Bone marrow (tissue), 2 donors: ENCODE data around the gene GARIN5B.
"Not testable (repeated sequence)": the region's sequence is repeated elsewhere in the genome, so short reads cannot be mapped to it uniquely, and the experiment has no call there.

Experiments used
- DNase-seq, 2 donors: peaks; one replicate each; lab custom pipeline; 2025; lab: John Stamatoyannopoulos, UW

The GARIN5B gene

GRCh38 chr19:55362990-55363716 lies at the start of gene GARIN5B:
GARIN5B (minus strand) TSS chr19:55363260; CDS start chr19:55363066, 194 bp downstream.
- DNase-seq, result no peak

GRCh38 chr19:55410168-55410567 lies 47.1 kb upstream of the GARIN5B start:
- DNase-seq, result no peak

DNA sequence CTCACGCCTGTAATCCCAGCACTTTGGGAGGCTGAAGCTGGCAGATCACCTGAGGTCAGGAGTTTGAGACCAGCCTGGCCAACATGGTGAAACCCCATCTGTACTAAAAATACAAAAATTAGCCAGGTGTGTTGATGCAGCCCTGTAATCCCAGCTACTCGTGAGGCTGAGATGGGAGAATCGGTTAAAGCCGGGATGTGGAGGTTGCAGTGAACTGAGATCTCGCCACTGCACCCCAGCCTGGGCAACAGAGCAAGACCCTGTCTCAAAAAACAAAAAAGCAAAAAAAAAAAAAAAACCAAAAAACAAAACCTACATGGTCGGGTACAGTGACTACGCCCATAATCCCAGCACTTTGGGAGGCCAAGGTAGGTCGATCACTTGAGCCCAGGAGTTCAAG lies 46.1 kb upstream of the GARIN5B start:
- not testable (repeated sequence) for DNase-seq

- no peak for DNase-seq
Observed at GRCh38 chr19:55408533-55408872, 45.4 kb upstream of the GARIN5B start.

DNA sequence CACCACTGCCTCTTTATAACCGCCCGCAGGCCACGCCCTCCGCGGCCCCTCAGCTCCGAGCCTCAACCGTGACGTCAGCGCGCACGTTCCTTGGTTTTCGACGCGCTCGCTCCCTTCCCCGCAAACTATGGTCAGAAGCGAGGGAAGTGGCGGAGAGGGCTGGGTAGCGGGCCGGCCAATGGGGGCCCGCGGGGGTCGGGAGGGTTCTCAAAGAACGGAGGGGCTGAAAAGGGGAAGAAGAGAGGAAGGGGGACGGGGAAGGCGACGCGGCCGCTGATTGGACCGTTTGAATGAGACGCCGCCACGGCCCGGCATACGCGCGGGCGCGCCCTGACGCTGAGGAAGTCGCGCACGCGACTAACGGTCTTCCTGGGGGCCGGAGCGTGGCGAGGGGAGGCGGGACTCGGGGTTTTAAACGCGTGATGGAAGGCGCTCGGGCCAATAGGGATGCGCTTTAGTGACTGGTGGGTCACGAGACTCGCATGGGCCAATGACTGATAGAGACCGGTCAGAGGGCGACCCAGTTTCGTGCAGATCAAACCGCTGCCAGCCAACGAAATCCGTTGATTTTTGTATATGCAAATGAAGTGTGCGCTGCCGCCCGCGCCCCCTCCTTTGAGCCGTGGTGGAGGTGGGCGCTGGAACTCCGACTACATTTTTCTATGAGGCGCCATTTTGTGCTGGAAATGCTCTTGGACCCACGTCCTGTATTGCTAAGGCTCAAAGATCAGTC lies 44.9 kb upstream of the GARIN5B start:
- DNase-seq, result peak; percentile 92 to 100

- peak in 1 of 2 donors; percentile 76 for DNase-seq
Observed at GRCh38 chr19:55407550-55407799, 44.4 kb upstream of the GARIN5B start, which contains the start of gene UBE2S. UBE2S (minus strand) TSS chr19:55407788; CDS start chr19:55407589, 199 bp downstream.

DNA sequence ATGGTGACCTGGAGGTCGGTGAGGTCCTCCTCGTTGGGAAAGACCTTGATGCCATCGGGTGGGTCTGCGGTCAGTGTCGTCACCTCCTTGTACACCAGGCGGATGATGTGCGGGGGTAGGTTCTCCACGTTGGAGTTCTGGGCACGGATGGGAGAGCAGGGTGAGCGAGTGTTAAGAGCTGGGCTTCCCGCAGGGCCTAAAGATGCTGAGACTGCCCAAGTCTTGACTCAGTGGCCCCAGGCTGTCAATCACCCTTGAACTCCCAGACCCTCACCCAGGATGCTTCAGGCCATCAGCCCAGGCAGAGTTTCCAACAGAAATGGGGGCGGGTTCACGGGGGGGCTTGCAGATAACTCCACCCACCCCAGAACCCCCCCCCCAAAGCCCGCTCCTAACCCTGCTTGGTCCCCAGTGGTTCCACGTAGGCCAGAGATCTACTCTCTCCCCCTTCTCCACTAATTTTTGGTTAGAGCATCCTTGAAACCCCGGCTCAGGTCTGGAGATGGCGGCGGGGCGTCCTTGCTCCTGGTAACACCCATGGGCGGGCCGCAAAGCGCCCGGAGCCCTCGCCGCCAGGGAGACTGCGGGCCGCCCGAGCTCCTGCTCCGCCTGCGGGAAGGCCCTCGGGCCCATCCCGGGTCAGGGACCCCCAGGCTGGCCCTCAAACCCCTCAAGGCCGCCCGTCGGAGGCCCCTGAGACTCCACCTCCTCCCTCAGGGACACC lies 43.9 kb upstream of the GARIN5B start:
- no peak for DNase-seq

DNA sequence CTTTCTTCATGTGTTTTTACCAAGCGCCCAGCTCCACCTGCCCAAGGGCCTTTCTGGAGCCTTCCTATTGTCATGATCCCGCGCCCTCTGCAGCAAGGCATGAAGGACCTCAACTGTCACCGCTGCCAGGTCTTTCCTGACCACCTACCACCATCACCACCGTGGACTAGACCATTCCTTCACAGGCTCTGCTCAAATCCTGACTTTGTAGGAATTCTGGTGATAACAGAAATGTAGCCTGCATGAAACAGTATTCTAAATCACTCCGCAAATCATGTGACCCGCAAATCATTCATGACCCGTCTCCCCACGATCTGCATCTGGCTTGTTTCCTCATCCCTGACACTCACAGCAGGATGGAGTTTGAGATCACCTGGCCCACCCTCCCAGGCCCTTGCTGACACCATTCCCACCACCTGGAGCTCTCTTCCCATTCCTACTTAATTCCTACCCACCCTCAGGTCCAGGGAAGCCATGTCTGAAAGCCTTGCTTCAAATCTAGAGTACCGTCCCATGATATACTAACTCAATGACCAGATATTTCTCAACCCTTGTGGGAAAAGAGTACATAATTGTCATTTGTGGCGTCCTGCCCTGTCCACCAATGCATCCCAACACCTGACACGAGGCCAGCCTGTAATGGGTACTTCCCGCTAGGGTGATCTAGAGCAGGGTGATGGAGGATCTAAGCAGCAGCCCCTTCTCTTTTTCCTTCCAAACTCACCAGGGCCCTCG lies 43.2 kb upstream of the GARIN5B start:
- no peak for DNase-seq

DNA sequence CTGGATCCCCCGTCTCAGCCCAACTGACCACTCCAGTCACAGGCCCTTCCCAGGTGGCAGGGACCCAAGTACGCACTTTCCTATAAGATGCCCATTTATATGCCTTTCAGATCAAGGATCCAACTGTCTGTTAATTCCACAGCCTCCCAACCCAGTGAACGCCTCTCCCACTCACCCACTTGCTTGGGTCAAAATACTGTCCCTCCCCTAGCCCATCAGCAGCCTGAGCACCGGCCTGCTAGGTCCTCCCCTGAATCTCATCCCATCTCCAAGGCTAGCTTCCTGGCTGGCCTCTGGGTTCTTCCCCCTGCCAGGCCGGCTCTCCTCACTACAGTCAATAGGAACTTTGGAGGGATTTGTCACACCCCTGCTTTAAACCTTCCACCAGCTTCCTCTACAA lies 42.6 kb upstream of the GARIN5B start:
- DNase-seq, result no peak

- DNase-seq, result no peak
Observed at GRCh38 chr19:55402509-55402908, 39.4 kb upstream of the GARIN5B start.

GRCh38 chr19:55401390-55401789 lies 38.3 kb upstream of the GARIN5B start:
- not testable (repeated sequence) for DNase-seq

- DNase-seq, result no peak
Observed at GRCh38 chr19:55400281-55401087, 37.4 kb upstream of the GARIN5B start.

DNA sequence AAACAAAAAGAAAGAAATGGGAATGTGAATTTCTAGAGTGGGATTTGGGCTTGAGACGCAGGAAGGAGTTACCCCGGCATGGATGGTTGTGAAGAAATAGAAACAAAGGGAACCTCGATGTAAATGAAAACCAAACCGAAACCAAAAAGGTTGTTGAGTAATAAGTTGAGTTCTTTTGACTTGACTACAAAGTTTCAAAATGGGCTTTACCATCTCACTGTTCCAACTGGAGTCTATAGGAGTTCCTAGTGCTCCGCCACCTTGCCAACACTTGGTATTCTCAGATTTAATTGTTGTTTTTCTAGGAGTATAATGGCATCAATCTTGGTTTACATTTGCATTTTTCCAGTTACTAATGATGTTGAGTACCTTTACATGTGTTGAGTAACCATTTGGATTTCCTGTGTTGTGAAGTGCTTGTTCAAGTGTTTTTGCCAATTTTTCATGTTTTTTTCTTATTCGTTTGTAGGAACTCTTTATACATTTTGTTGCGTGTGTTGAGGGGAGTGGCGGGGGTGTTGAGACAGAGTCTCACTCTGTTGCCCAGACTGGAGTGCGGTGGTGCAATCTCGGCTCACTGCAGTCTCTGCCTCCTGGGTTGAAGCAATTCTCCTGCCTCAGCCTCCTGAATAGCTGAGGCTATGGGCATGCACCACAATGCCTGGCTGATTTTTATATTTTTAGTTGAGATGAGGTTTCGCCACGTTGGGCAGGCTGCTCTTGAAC lies 35.3 kb upstream of the GARIN5B start:
- DNase-seq, result no peak

DNA sequence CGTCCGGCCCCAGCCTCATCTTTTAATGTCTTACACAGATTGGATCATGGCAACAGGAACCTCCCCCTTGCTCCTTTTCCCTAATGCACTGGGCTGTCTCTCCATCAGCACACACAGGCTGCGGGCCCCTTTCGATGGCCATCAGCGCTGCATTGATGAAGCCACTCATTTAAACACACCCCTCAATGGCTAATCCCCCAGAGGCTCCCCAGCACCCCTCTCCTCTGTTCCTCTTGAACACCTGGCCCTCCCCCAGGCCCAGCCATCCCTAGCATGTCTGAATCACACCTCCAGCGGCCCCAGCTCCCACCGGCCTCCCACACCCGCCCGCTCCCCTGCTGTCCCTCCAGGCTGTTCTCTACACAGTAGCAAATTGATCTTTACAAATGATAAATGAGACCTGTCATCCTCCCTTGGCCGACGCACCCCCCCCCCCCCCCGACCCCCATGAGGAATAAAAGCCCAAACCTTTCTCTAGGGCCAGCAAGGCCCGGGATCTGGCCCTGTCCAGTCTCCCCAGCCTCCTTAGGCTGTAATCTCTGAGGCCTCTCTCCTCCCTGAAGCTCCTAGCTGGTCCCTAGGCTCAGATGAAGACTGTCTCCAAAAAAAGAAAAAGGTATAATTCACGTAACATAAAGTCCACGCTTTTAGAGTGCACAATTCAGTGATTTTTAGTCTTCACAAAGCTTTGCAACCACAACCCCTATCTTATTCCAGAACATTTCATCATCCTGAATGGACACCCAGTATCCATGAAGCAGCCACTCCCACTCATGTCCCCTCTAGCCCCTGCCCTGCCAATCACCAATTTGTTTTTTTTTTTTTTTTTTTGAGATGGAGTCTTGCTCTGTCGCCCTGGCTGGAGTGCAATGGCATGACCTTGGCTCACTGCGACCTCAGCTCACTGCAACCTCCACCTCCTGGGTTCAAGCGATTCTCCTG lies 30.0 kb upstream of the GARIN5B start:
- DNase-seq, result no peak

- no peak for DNase-seq
Observed at GRCh38 chr19:55391702-55392615, 28.9 kb upstream of the GARIN5B start.

DNA sequence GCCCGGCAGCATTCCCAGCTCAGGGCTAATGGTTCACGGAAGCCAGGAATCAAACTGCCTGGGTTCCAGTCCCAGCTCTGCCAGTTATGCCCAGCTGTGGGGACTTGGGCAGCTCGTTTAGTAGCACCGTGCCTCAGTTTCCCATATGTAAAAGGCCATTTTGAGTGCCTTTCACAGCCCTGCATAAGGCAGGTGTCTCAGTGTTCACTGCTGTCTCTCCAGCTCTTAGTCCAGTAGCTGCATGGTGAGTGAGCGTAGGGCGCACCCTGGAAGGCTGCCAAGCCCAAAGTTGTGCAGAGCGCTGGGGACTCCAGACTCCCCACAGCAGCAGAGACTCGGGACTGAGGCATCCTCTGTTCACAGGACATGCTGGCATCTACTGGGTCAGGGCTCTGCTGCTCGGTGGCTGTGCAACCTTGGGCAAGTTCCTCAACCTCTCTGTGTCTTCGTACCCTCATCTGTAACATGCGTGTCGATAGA lies 28.2 kb upstream of the GARIN5B start:
- no peak for DNase-seq

GRCh38 chr19:55390461-55390880 lies 27.4 kb upstream of the GARIN5B start:
- DNase-seq, result no peak
